ENCODE results near the gene TMEM233.

Gene TMEM233

DNA sequence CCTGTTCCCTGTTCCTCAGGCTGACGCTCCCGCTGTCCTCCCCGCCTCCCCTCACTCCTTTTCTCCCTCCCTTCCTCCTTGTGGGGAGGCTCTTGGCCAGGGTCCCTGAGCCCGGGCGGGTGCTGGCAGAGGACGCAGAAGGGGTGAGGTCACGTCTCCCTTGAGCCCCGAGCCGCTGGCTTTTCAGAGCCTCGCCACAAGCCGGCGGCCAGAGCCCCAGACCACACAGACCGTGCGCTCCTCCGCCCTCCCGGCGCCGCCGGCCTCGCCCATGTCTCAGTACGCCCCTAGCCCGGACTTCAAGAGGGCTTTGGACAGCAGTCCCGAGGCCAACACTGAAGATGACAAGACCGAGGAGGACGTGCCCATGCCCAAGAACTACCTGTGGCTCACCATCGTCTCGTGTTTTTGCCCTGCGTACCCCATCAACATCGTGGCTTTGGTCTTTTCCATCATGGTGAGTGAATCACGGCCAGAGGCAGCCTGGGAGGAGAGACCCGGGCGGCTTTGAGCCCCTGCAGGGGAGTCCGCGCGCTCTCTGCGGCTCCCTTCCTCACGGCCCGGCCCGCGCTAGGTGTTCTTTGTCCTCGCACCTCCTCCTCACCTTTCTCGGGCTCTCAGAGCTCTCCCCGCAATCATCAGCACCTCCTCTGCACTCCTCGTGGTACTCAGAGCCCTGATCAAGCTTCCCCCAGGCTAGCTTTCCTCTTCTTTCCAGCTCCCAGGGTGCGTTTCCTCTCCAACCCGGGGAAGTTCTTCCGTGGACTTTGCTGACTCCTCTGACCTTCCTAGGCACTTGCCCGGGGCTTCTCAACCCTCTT lies at the start of gene TMEM233:
TMEM233 (plus strand) TSS at position 197 of the 821 bp plus-strand sequence; CDS start at position 272, 75 bp downstream.
- no peak within 1 kb of the TSS for H3K4me3 ChIP-seq (ENCODE audit: low read depth, low read length)
- no peak for TF ChIP-seq CTCF (IDR thresholded peaks at IDR 0.05; ENCODE audit: low read depth, low read length)

DNA sequence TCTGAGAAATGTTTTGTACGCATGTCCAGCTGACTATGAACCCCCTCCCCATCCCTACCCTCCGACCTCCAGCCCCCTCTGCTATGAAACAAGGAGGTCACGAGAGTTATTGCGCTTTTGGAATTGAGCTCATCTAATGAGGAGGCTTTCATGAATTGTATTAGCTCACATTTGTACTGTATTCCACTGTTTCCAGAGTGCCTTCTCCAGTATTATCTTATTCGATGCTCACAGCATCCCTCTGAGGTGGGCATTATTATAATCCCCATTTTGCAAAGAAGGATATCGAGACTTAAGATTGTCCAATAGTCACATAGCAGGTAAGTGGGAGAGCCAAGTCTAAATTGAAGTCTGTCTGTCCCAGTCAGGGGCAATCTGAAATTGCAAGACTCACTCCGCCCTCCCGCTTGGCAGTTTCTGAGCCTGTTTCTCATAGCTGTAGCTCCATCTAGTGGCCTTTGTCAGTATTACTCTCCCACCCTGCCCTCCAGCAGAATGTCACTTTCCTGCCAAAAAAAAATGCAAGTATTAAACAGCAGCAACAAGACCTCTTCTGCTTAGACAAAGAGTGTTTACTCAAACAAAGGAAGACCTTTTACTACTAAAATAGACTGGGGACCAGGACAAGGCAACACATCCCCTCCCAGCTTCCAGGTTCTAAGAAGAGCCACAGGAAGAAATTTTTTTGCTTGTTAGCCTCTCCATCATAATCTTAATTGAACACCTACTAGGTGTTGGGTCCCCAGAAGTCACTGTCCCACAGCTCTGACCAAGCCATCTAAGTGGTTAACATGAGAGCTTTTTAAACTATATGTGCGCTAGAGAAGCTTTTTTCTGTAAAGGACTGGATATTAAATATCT lies 48.6 kb upstream of the TMEM233 start:
- H3K4me3 ChIP-seq (ENCODE audit: low read depth, low read length), result no peak overlapping the region
- peak; percentile 72 for TF ChIP-seq CTCF (IDR thresholded peaks at IDR 0.05; ENCODE audit: low read depth, low read length)

GRCh38 chr12:119546340-119546739 lies 47.2 kb upstream of the TMEM233 start:
- TF ChIP-seq CTCF (IDR thresholded peaks at IDR 0.05; ENCODE audit: low read depth, low read length), result no peak
- H3K4me3 ChIP-seq (ENCODE audit: low read depth, low read length), result no peak overlapping the region

DNA sequence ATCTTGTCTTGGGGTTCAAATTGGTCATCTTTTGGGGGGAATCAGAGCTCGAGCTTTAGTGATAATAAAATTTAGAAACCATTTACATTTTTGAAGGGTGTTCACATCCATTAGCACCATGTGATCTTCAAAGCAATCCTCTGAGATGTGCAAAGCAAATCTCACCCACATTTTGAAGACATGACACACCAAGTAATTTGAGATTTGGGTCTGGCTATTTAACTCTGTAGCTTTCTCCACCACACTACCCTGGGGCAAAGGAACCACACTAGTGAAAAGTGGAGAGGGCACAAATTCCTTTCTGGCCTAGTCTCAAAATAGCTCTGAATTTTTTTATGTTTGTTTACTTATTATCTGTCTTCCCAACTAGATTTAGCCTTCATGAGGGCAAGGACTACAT lies 46.6 kb upstream of the TMEM233 start:
- TF ChIP-seq CTCF (IDR thresholded peaks at IDR 0.05; ENCODE audit: low read depth, low read length), result no peak

DNA sequence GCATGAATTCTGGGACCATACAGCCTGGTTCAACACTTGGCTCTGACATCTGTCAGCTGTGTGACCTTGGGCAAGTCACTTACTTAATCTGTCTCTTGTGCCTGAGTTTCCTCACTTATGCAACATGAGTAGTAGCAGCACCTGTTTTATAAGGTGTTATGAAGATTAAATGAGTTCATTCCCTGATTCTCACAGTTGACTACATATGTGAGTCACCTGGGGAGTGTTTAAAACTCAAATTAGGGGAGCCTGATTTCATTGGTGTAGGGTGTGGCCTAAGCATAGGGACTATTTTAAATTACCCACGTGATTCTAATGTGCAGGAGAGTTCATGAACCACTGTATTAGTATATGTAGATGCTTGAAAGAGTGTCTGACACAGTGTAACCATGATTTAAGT lies 36.7 kb upstream of the TMEM233 start:
- no peak overlapping the region for H3K4me3 ChIP-seq (ENCODE audit: low read depth, low read length)
- TF ChIP-seq CTCF (IDR thresholded peaks at IDR 0.05; ENCODE audit: low read depth, low read length), result no peak

More for the DNA sequence above, 46.6 kb upstream of the TMEM233 start:
- H3K4me3 ChIP-seq (ENCODE audit: low read depth, low read length), result no peak overlapping the region

DNA sequence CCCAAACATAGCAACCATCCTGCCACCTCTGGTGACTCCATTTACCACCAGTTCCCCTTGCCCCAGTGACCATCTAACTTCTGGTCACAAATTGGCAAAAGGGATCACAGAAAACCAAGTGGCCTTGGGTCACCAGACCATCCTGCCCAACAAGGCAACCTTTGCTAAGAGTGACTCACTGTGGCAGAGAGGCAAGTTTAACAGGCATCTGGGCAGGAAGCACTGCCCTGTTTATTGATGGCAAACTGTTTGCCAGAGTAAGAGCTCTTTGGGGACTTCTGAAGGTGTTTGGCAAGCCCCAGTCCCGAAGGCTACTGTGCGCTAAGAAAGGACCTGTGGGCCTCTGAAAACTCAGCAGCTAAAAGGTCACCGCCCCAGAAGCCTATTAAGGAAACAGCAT lies 28.2 kb upstream of the TMEM233 start:
- TF ChIP-seq CTCF (IDR thresholded peaks at IDR 0.05; ENCODE audit: low read depth, low read length), result no peak
- H3K4me3 ChIP-seq (ENCODE audit: low read depth, low read length), result no peak overlapping the region

DNA sequence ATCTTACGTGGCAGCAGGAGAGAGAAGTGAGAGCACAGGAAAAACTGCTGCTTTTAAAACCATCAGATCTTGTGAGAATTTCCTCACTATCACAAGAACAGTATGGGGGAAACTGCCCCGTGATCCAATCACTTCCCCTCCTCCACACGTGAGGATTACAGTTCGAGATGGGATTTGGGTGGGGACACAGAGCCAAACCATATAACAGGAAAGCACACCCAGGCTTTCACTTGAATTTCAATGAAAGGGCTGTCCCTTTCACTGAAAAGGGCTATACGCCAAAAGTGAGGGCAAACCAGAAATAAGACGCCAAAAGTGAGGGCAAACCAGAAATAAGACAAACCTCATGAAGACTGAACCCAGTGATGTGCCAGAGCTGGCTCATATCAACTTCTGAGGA lies 22.8 kb upstream of the TMEM233 start:
- no peak overlapping the region for H3K4me3 ChIP-seq (ENCODE audit: low read depth, low read length)

More for the DNA sequence above, 22.8 kb upstream of the TMEM233 start:
- no peak for TF ChIP-seq CTCF (IDR thresholded peaks at IDR 0.05; ENCODE audit: low read depth, low read length)

Measured in WI38 (cell line).